ENCODE results near the gene HNRNPF.

The HNRNPF gene

GRCh38 chr10:43376828-43377423 is 32.1 kb downstream of the HNRNPF start:
- no peak for DNase-seq (ENCODE audit: low read depth in 2 of 2)

GRCh38 chr10:43376046-43376635 is 32.8 kb downstream of the HNRNPF start:
- no peak for DNase-seq (ENCODE audit: low read depth in 2 of 2)

GRCh38 chr10:43375401-43376020 is 33.5 kb downstream of the HNRNPF start:
- no peak for DNase-seq (ENCODE audit: low read depth in 2 of 2)

GRCh38 chr10:43374194-43374593 is 34.8 kb downstream of the HNRNPF start:
- DNase-seq (ENCODE audit: low read depth in 2 of 2), result no peak

- no peak for DNase-seq (ENCODE audit: low read depth in 2 of 2)
Measured at GRCh38 chr10:43373461-43373860, 35.5 kb downstream of the HNRNPF start.

GRCh38 chr10:43372765-43373361 is 36.1 kb downstream of the HNRNPF start:
- no peak for DNase-seq (ENCODE audit: low read depth in 2 of 2)

- DNase-seq (ENCODE audit: low read depth in 2 of 2), result no peak
Measured at GRCh38 chr10:43371418-43371817, 37.6 kb downstream of the HNRNPF start, which contains the start of gene FXYD4. Gene FXYD4 (plus strand): TSS chr10:43371636. CDS start chr10:43373747, 2,111 bp downstream.

GRCh38 chr10:43370671-43371215 is 38.2 kb downstream of the HNRNPF start:
- DNase-seq (ENCODE audit: low read depth in 2 of 2), result no peak

GRCh38 chr10:43369921-43370320 is 39.1 kb downstream of the HNRNPF start:
- DNase-seq (ENCODE audit: low read depth in 2 of 2), result no peak

GRCh38 chr10:43365001-43365400 is 44.0 kb downstream of the HNRNPF start:
- no peak for DNase-seq (ENCODE audit: low read depth in 2 of 2)

- DNase-seq (ENCODE audit: low read depth in 2 of 2), result peak; percentile 94 to 99
Measured at GRCh38 chr10:43362191-43362839, 46.7 kb downstream of the HNRNPF start.

- no peak for DNase-seq (ENCODE audit: low read depth in 2 of 2)
Measured at GRCh38 chr10:43361547-43362190, 47.3 kb downstream of the HNRNPF start.

- DNase-seq (ENCODE audit: low read depth in 2 of 2), result no peak
Measured at GRCh38 chr10:43360086-43360485, 48.9 kb downstream of the HNRNPF start.

- DNase-seq (ENCODE audit: low read depth in 2 of 2), result peak in 1 of 2 donors; percentile 3
Measured at GRCh38 chr10:43355749-43356371, 53.1 kb downstream of the HNRNPF start.

GRCh38 chr10:43354879-43355380 is 54.1 kb downstream of the HNRNPF start:
- DNase-seq (ENCODE audit: low read depth in 2 of 2), result no peak

GRCh38 chr10:43354330-43354635 is 54.7 kb downstream of the HNRNPF start:
- no peak for DNase-seq (ENCODE audit: low read depth in 2 of 2)

- DNase-seq (ENCODE audit: low read depth in 2 of 2), result no peak
Measured at GRCh38 chr10:43353495-43354329, 55.3 kb downstream of the HNRNPF start.

- DNase-seq (ENCODE audit: low read depth in 2 of 2), result no peak
Measured at GRCh38 chr10:43352951-43353350, 56.0 kb downstream of the HNRNPF start.

GRCh38 chr10:43351301-43351700 is 57.7 kb downstream of the HNRNPF start:
- no peak for DNase-seq (ENCODE audit: low read depth in 2 of 2)

- DNase-seq (ENCODE audit: low read depth in 2 of 2), result no peak
Measured at GRCh38 chr10:43350686-43351085, 58.3 kb downstream of the HNRNPF start.
